ENCODE data around the gene C11orf91. TPM values are rescaled to one million over a fixed set of nuclear protein-coding genes. Genes with fewer than 3 reads are reported as not detected.
"Not testable (repeated sequence)": the region's sequence is repeated elsewhere in the genome, so short reads cannot be mapped to it uniquely, and the experiment has no call there.

Gene C11orf91
- total RNA-seq, 2 donors from 2014 or later, result 0.29 to 1.7 TPM

- ATAC-seq, result no peak
- intact Hi-C loops (cut with DNase I), result loop anchor here (2.0 to 10.0 kb wide), 6 partner anchors 146 to 723 kb away; no protein-coding TSS in a partner anchor
These were observed 12.7 kb downstream of the C11orf91 start for GRCh38 chr11:33687733-33688479.

GRCh38 chr11:33685082-33685481, 15.5 kb downstream of the C11orf91 start:
- DNase-seq (no peak), ATAC-seq (no peak)
- intact Hi-C loops (cut with DNase I), result loop anchor here (5.0 to 10.0 kb wide), 5 partner anchors 143 to 720 kb away; no protein-coding TSS in a partner anchor

More at GRCh38 chr11:33687733-33688479, 12.7 kb downstream of the C11orf91 start:
- DNase-seq, result peak; percentile 36

GRCh38 chr11:33684003-33684706, 16.5 kb downstream of the C11orf91 start:
- intact Hi-C loops (cut with DNase I), result loop anchor here in 1 of 2 donors (10.0 kb wide), 1 partner anchor 719 kb away; no protein-coding TSS in a partner anchor
- ATAC-seq (no peak), DNase-seq (no peak)

- ATAC-seq, result peak in 1 of 2 donors; percentile 19
- intact Hi-C loops (cut with DNase I), result loop anchor here in 1 of 2 donors (10.0 kb wide), 1 partner anchor 718 kb away; no protein-coding TSS in a partner anchor
These were observed 18.2 kb downstream of the C11orf91 start for GRCh38 chr11:33682446-33682845.

DNA sequence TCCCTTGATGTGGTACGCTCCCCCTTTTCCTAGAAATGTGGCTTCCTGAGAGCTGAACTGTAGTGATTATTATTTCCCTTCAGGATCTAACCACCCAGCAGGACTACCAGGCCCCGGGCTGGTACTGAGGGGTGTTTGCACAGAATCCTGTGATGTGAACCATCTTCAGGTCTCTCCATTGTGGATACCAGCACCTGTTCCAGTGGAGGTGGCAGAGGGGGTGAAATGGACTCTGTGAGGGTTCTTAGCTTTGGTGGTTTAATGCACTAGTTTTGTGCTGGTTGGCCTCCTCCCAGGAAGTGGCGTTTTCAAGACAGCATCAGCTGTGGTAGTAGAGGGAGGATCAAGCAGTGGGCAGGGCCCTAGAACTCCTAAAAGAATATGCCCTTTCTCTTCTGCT, 18.6 kb downstream of the C11orf91 start:
- intact Hi-C loops (cut with DNase I), result loop anchor here in 1 of 2 donors (10.0 kb wide), 1 partner anchor 717 kb away; no protein-coding TSS in a partner anchor
- ATAC-seq, result no peak
- DNase-seq, result no peak

More at GRCh38 chr11:33682446-33682845, 18.2 kb downstream of the C11orf91 start:
- DNase-seq, result no peak

DNA sequence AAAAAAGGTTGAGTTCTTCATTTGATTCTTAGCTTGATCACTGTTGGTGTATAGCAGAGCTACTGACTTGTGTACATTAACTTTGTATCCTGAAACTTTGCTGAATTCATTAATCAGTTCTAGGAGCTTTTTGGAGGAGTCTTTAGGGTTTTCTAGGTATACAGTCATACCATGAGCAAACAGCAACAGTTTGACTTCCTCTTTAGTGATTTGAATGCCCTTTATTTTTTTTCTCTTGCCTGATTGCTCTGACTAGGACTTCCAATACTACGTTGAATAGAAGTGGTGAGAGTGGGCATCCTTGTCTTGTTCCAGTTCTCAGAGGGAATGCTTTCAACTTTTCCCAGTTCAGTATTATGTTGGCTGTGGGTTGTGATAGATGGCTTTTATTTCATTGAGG, 22.0 kb downstream of the C11orf91 start:
- ATAC-seq; intact Hi-C loops (cut with DNase I); DNase-seq: not testable (repeated sequence)

DNA sequence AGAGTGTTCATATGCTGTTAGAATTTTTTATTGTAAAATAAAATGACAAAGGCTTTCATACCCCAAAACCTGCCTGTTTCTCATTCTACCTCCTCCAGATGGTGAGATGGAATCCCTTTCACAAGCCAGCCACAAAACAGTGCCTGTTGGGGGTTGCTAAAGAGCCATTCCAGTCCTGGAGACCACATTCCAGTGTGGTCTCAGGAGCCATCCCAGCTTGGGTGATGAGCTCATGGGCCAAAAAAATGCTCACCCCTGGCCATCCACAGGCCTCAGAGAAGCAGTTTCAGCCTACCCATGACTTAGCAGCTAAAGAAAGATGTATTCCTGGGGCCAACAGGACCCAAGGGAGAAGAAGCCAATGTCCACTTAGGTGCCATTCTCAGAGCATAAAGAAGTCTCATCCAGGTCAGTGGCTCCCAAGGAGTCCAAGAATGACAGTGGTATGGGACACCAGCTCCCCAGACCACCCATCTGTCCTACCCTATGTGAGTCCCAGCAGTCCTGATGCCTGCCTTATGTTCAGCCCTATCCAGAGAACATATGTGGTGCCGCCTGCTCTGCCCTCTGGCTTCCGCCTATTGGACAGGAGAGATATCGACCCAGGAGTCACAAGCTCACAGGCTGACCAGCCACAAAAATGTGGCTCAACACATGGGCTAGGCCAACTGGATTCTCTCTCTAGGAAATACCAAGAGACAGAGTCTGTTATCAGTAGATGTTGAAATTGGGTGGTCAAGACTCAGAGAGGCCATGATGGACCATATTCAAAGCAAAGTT, 26.4 kb downstream of the C11orf91 start:
- ATAC-seq (no peak), DNase-seq (no peak)
- intact Hi-C loops (cut with DNase I), result no loop called here

- no peak for ATAC-seq
- intact Hi-C loops (cut with DNase I), result no loop called here
- no peak for DNase-seq
These were observed 28.4 kb downstream of the C11orf91 start for GRCh38 chr11:33672273-33672672.

DNA sequence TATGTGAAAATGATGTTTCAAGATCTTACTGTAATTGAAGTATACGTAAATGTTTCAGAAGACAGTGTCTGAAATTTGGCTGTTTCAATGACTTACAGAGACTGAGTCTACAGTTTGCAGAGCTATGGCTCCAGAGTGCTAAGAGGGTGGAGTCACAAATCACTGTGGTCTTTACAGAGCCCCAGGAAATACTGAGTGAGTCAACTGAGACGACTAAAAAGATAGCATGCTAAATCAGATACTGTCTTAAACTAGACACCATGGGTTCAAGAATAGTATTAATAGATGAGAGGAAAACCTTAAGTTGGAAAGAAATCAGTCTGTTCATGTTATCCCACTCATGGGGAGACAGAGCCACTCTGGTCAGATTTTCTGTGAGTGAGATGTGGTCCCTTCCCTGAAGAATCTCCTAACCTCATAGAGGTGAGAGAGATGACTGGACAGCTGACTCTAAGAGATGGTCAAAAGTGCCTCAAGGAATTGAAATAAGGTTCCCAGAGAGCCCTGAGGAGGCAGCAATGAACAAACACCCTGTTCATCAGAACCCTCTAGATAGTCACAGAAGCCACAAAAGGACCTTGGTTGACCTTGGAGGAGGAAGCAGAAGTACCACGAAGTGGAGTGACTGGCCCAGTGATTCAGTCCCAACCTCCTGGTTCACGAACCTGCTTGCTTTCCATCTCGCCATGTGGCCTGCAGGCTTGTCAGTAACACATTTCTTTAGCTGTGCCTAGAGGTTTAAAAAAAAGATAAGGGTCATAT, 30.2 kb downstream of the C11orf91 start:
- ATAC-seq (no peak), DNase-seq (no peak)
- intact Hi-C loops (cut with DNase I), result no loop called here

DNA sequence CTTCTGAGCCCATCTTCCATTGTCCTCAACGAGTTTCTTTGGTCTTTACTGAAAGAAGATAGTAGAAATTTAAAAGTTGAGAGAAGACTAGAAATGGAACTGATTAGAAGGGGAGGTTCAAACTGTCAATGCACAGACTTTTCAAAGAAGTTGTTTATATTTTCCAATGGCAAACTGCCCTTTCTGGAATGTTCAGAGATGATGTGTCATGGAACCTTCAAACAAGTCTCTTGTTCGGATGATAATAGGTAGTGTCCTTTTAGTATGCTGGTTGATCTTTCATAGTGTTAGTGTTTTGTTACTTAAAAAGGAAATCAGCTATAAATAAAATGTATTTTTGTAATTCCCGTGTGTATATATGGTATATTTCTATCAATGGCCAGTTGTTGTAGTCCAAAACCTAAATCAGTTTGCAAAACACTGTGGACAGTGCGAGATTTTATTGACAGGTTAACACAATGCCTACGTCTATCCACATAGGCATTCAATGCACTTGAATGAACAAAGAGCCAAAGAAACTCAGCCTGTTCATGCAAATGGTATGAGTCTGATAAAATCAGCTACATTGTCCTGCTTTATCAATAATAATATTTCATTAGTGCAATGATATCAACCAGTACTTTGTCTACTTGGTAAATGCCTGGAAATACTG, 30.9 kb downstream of the C11orf91 start:
- no peak for DNase-seq
- intact Hi-C loops (cut with DNase I), result no loop called here
- no peak for ATAC-seq

GRCh38 chr11:33668951-33669596, 31.6 kb downstream of the C11orf91 start:
- no peak for ATAC-seq
- intact Hi-C loops (cut with DNase I), result no loop called here
- no peak for DNase-seq

DNA sequence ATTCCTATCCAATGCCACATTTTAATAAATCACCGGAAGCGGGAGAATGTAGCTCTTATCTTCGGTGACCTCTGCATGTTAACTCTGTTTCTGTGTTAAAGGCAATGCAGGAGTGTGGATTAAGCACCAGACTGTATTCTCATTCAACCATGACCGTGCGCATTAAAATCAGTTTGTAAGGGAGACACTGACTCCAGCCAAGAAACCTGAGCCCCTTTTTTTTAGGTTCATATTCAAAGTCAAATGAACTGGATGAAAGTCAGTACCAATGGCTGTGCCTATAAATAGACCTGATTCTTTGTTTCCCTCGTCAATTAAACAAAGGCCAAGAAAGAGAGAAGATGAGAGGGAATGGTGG, 32.2 kb downstream of the C11orf91 start:
- ATAC-seq (no peak), DNase-seq (no peak)
- intact Hi-C loops (cut with DNase I), result no loop called here

DNA sequence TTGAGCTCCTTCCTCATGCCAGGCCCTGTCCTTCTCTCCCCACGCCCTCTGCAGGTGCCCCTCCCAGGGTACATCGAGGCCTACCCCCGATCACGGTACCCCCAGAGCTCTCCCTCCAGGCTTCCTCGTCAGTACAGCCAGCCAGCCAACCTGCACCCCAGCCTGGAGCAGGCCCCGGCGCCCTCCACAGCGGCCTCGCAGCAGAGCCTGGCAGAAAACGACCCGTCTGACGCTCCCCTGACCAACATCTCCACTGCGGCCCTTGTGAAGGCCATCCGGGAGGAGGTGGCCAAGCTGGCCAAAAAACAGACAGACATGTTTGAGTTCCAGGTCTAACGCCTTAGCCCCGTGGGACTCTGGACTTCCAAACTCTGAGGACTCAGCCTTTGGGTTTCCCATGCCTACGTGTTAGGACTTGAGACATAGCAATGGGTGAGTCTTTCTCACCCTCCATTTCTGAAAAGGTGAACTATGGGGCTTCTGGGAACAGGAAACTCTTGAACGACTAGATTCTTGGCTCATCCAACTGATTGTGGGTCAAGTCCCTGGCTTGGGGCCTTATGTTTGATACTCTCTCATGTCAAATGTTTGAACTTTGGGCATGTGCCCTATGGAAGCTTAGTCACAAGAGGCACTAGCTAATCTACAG, 32.7 kb downstream of the C11orf91 start:
- DNase-seq (no peak), ATAC-seq (no peak)
- intact Hi-C loops (cut with DNase I), result no loop called here

GRCh38 chr11:33665350-33666106, 35.1 kb downstream of the C11orf91 start:
- no peak for DNase-seq
- no peak for ATAC-seq
- intact Hi-C loops (cut with DNase I), result no loop called here

- no peak for DNase-seq
- intact Hi-C loops (cut with DNase I), result no loop called here
- no peak for ATAC-seq
These were observed 35.8 kb downstream of the C11orf91 start for GRCh38 chr11:33664827-33665226.

DNA sequence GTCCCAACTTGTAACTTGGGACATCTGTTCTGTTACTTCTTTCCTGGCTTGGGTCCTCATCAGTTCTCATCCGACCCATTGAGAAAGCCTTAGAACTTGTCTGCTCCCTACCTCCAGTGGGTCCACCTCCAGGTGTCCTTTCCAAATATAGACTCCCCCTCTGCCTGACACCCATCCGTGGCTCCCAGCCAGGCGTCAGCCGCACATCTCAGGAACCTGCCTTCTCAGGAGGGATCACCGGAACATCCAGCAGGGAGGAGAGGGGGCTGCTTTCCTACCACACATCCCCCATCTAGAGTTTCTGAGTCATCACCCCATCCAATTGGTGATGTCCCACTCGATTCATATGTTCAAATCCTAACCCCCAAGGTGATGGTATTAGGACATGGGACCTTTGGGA, 36.5 kb downstream of the C11orf91 start:
- ATAC-seq (no peak), DNase-seq (no peak)
- intact Hi-C loops (cut with DNase I), result no loop called here

GRCh38 chr11:33663121-33663520, 37.5 kb downstream of the C11orf91 start:
- ATAC-seq (no peak), DNase-seq (no peak)
- intact Hi-C loops (cut with DNase I), result no loop called here
